ENCODE results near the gene STOML3. TPM values are rescaled to one million over a fixed set of nuclear protein-coding genes. Genes with fewer than 3 reads are reported as not detected.

STOML3 gene, protein sequence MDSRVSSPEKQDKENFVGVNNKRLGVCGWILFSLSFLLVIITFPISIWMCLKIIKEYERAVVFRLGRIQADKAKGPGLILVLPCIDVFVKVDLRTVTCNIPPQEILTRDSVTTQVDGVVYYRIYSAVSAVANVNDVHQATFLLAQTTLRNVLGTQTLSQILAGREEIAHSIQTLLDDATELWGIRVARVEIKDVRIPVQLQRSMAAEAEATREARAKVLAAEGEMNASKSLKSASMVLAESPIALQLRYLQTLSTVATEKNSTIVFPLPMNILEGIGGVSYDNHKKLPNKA
- total RNA-seq = not detected

DNA sequence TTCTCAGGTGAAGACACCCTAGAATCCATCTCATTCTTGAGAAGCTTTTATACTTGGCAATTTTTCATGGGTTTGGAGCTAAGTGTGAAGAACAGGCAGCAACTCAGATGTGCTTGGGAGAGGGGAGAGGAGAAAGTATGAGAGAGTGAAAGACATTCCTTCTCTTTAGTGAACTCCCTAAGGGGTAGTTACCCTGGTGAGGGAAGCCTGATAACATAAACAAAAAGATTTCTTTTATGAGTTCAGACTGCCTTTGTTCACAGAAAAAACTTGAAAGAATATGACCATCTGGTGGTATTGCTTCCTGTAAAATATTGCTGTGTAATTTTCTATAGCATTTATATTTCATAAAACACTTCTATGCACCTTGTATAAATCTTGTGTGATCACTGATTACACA lies at the start of gene STOML3:
Gene STOML3 (minus strand): TSS at position 139 of the 400 bp plus-strand sequence. CDS start 110 bp downstream, at position 29.
- TF ChIP-seq CTCF (IDR thresholded peaks at IDR 0.05) (no peak), POLR2A (IDR thresholded peaks at IDR 0.05) (no peak)

GRCh38 chr13:39040206-39040605 lies 49.6 kb upstream of the STOML3 start:
- peak overlapping the region in 2 of 4 donors; percentile 32 to 48 for H3K27ac ChIP-seq
- H3K9me3 ChIP-seq = no peaks in the 10 kb centered on the region
- 44 to 53% methylated on average over 1 of the region's 1 CpG for WGBS, 2 donors
- intact Hi-C loops (cut with DNase I) = no loop called here
- no peaks in the 10 kb centered on the region for H3K27me3 ChIP-seq
- H3K4me1 ChIP-seq = peaks cover 5 to 50% (median 20%) of the 10 kb centered on the region in 3 donors
- H3K4me3 ChIP-seq = no peak overlapping the region
- DNase-seq = no peak
- TF ChIP-seq POLR2A (IDR thresholded peaks at IDR 0.05) = no peak
- no peak for TF ChIP-seq CTCF (IDR thresholded peaks at IDR 0.05)
- peaks cover 0 to 14% (median 0%) of the 10 kb centered on the region in 3 donors for H3K36me3 ChIP-seq

More for the DNA sequence above, at the start of gene STOML3:
- Histone ChIP-seq H3K36me3 (no peaks in the 10 kb centered on the region), H3K27me3 (no peaks in the 10 kb centered on the region), H3K4me3 (no peak within 1 kb of the TSS), H3K27ac (no peak within 1 kb of the TSS), H3K4me1 (no peaks in the 10 kb centered on the region), H3K9me3 (no peaks in the 10 kb centered on the region)
- intact Hi-C loops (cut with DNase I) = no loop called here
- no peak for DNase-seq

- no peak for TF ChIP-seq CTCF (IDR thresholded peaks at IDR 0.05)
- TF ChIP-seq POLR2A (IDR thresholded peaks at IDR 0.05) = no peak
- Histone ChIP-seq H3K4me1 (peaks cover 5 to 60% (median 30%) of the 10 kb centered on the region in 3 donors), H3K27ac (peak overlapping the region; percentile 80 to 92 (median 83)), H3K27me3 (no peaks in the 10 kb centered on the region), H3K4me3 (peak overlapping the region; percentile 90 to 98 (median 94)), H3K36me3 (peaks cover 0 to 8% (median 0%) of the 10 kb centered on the region in 3 donors), H3K9me3 (no peaks in the 10 kb centered on the region)
- 7 to 15% methylated on average over 7 of the region's 7 CpGs for WGBS, 2 donors
- intact Hi-C loops (cut with DNase I) = no loop called here
- DNase-seq = no peak
Measured at GRCh38 chr13:39039041-39039440, 48.4 kb upstream of the STOML3 start.

DNA sequence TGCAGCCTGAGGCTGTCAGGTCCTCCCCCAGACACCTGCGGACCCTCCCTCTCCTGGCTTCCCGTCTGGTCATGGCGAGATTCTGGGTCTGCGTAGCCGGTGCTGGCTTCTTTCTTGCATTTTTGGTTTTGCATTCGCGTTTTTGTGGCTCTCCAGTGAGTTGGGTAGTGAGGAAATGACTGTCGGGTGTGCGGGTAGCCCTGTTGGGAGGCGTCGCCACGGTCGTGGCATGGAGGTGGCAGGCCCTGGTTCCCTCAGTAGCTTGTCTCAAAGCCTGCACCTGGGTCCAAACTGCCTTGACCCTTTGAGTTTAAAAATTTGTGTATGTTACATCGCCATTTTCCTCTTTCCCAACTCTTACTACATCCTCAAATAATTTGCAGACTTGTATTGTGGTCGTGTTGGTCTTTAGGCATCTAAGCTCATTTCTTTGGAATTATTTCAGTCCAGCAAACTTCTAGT lies 48.0 kb upstream of the STOML3 start:
- intact Hi-C loops (cut with DNase I) = no loop called here
- Histone ChIP-seq H3K27me3 (no peaks in the 10 kb centered on the region), H3K4me1 (peaks cover 5 to 64% (median 32%) of the 10 kb centered on the region in 3 donors)

DNA sequence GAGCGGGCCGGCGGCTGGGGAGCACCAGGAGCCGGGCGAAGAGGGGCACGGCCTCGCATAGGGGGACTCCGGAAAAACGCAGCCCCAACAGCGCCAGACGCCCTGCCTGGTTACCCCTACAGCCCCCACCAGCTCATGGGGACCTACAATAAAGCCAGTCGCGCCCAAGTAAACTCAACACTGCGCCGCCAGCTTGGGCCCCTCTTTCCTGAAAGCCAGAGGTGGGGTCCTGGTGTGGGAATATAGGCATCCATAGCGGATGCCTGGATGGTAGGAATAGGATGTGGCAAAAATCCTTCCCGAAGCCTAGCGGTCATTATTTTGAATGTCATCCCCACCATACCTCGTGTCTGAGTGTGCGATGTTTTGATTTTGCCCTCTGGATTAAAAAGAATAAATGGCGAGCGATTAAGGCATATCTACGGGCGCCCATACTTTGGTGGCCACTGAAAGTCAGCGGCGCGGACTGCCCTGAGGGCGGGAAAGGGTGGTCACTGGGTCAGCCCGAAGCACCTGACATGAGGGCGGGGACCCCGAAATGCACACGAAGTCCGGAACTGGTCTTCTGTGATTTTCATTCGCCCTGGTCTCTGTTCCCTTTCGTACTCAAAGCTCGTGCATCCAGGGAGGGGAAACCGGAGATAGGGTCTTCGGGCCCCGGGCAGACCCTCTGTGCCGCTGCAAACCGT lies 47.4 kb upstream of the STOML3 start, which contains the start of the genes NHLRC3 and PROSER1:
Gene NHLRC3 (plus strand): TSS at position 577 of the 689 bp plus-strand sequence. CDS start 184 bp downstream, outside the sequence.
Gene PROSER1 (minus strand): TSS at position 210 of the 689 bp plus-strand sequence. CDS start 847 bp downstream, outside the sequence.
- H3K9me3 ChIP-seq = no peaks in the 10 kb centered on the region
- H3K27me3 ChIP-seq = no peaks in the 10 kb centered on the region
- peaks cover 0 to under 1% (median 0%) of the 10 kb centered on the region in 3 donors for H3K36me3 ChIP-seq
- peak; percentile 73 for DNase-seq
- peak within 1 kb of the TSS; percentile 90 to 98 (median 94) for H3K4me3 ChIP-seq
- WGBS, 2 donors = 0% methylated on average over 8 to 9 of the region's 41 CpGs
- peaks cover 5 to 64% (median 32%) of the 10 kb centered on the region in 3 donors for H3K4me1 ChIP-seq
- H3K27ac ChIP-seq = peak within 1 kb of the TSS; percentile 80 to 92 (median 83)
- no peak for TF ChIP-seq CTCF (IDR thresholded peaks at IDR 0.05)
- TF ChIP-seq POLR2A (IDR thresholded peaks at IDR 0.05) = peak in 2 of 4 donors; percentile 21 to 34
- intact Hi-C loops (cut with DNase I) = no loop called here

More for the DNA sequence above, 48.0 kb upstream of the STOML3 start:
- no peak for TF ChIP-seq POLR2A (IDR thresholded peaks at IDR 0.05)
- 0 to 1% methylated on average over 14 to 15 of the region's 15 CpGs for WGBS, 2 donors
- Histone ChIP-seq H3K36me3 (peaks cover 0 to 4% (median 0%) of the 10 kb centered on the region in 3 donors), H3K4me3 (peak overlapping the region; percentile 90 to 98 (median 94)), H3K9me3 (no peaks in the 10 kb centered on the region), H3K27ac (peak overlapping the region; percentile 80 to 92 (median 83))
- DNase-seq = peak; percentile 11

Measured in esophagus squamous epithelium (tissue), 5 donors.